SK-MEL-5 (cell line): ENCODE results near the gene RTL5. TPM values are rescaled to one million over a fixed set of nuclear protein-coding genes. Genes with fewer than 3 reads are reported as not detected.

Source experiments
- DNase-seq: peaks from one replicate; pipeline ENCODE4 v3.0.0-alpha.2; 2016; ENCODE audit warnings: low read depth, low spot score
- in situ Hi-C: cut with HindIII; loops from 2 replicates; pipeline ENCODE4 v1.10.0; 2016; ENCODE audit warnings: low sequenced_read_pairs, high pct_unique_total_duplicates, low pct_unique_long_range_greater_than_20kb
- total RNA-seq: library from RNA; depleted of rRNA; stranded (reverse); fragments of >200 nt; shearing (Covaris generic); gene quantifications from 2 replicates; pipeline ENCODE4 v1.2.3, GENCODE V29; 2014

The RTL5 gene
- total RNA-seq, 1 experiment from 2014 or later = 0.29 TPM

GRCh38 chrX:72117636-72118210 lies 14.0 kb downstream of the RTL5 start:
- no peak for DNase-seq
- in situ Hi-C loops = no loop called here

GRCh38 chrX:72115380-72115779 lies 16.3 kb downstream of the RTL5 start:
- in situ Hi-C loops = no loop called here
- no peak for DNase-seq

GRCh38 chrX:72114807-72115206 lies 16.9 kb downstream of the RTL5 start:
- in situ Hi-C loops = no loop called here
- no peak for DNase-seq

GRCh38 chrX:72114306-72114705 lies 17.4 kb downstream of the RTL5 start:
- in situ Hi-C loops = no loop called here
- no peak for DNase-seq

- in situ Hi-C loops = no loop called here
- DNase-seq = no peak
These were observed 18.3 kb downstream of the RTL5 start for GRCh38 chrX:72113461-72113860.

GRCh38 chrX:72110876-72111708 lies 20.6 kb downstream of the RTL5 start:
- DNase-seq = no peak
- in situ Hi-C loops = no loop called here

- no peak for DNase-seq
- in situ Hi-C loops = no loop called here
These were observed 21.5 kb downstream of the RTL5 start for GRCh38 chrX:72110051-72110875.

GRCh38 chrX:72108666-72109065 lies 23.0 kb downstream of the RTL5 start:
- in situ Hi-C loops = no loop called here

GRCh38 chrX:72107841-72108595 lies 23.7 kb downstream of the RTL5 start:
- DNase-seq = no peak
- in situ Hi-C loops = no loop called here

More at GRCh38 chrX:72108666-72109065, 23.0 kb downstream of the RTL5 start:
- DNase-seq = no peak

GRCh38 chrX:72107320-72107719 lies 24.4 kb downstream of the RTL5 start:
- in situ Hi-C loops = no loop called here
- peak; percentile 34 for DNase-seq

- no peak for DNase-seq
- in situ Hi-C loops = no loop called here
These were observed 26.3 kb downstream of the RTL5 start for GRCh38 chrX:72105436-72105835.

GRCh38 chrX:72102760-72103159 lies 29.0 kb downstream of the RTL5 start:
- in situ Hi-C loops = no loop called here
- DNase-seq = no peak

- in situ Hi-C loops = no loop called here
- DNase-seq = no peak
These were observed 29.6 kb downstream of the RTL5 start for GRCh38 chrX:72102126-72102525.

- DNase-seq = no peak
- in situ Hi-C loops = no loop called here
These were observed 30.1 kb downstream of the RTL5 start for GRCh38 chrX:72101597-72102037.

- in situ Hi-C loops = no loop called here
- DNase-seq = no peak
These were observed 30.8 kb downstream of the RTL5 start for GRCh38 chrX:72100824-72101351.

GRCh38 chrX:72100051-72100755 lies 31.5 kb downstream of the RTL5 start:
- DNase-seq = no peak
- in situ Hi-C loops = no loop called here

- in situ Hi-C loops = no loop called here
- DNase-seq = no peak
These were observed 34.6 kb downstream of the RTL5 start for GRCh38 chrX:72097098-72097497.
